PC-3 (cell line): ENCODE results near the gene ATP8A2.

Experiments
- EZH2 ChIP-seq: fragments of 300-600 bp; sonication (generic); IDR thresholded peaks from one replicate; pipeline ENCODE4 v1.6.1; 2017; ENCODE audit warnings: antibody characterized with exemption, mild to moderate bottlenecking, low read length; ENCODE audit not compliant: unreplicated experiment
- TF ChIP-seq, protein P1 (sequence below): fragments of 300-600 bp; sonication (generic); conservative IDR thresholded peaks from 2 replicates; pipeline ENCODE4 v1.5.1; 2017; ENCODE audit warnings: antibody characterized with exemption, low read depth, mild to moderate bottlenecking, low read length

DNA sequence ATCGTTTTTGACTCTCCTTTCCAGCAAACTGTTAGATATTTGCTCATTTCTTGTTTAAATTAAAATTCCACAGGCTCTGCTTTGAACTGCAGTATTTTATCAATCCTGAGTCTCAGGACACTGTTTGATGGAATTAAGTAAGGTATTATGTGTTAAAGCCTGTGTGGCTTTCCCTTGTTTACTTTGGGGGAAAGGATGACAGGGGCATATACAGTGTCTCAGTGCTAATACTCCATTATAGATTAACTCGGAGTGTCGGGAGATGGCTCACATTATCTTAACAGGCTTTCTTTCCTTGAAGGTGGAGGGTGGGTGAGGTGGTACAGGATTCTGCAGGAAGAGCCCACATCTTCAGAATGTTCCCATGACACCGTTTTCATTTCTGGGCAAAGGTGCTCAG, 595.4 kb downstream of the ATP8A2 start:
- TF ChIP-seq, protein P1, sequence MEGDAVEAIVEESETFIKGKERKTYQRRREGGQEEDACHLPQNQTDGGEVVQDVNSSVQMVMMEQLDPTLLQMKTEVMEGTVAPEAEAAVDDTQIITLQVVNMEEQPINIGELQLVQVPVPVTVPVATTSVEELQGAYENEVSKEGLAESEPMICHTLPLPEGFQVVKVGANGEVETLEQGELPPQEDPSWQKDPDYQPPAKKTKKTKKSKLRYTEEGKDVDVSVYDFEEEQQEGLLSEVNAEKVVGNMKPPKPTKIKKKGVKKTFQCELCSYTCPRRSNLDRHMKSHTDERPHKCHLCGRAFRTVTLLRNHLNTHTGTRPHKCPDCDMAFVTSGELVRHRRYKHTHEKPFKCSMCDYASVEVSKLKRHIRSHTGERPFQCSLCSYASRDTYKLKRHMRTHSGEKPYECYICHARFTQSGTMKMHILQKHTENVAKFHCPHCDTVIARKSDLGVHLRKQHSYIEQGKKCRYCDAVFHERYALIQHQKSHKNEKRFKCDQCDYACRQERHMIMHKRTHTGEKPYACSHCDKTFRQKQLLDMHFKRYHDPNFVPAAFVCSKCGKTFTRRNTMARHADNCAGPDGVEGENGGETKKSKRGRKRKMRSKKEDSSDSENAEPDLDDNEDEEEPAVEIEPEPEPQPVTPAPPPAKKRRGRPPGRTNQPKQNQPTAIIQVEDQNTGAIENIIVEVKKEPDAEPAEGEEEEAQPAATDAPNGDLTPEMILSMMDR: no peak
- TF ChIP-seq EZH2: no peak
